Skeletal muscle tissue (tissue), 4 donors: ENCODE results near the gene GOLGA8A. TPM values are rescaled to one million over a fixed set of nuclear protein-coding genes. Genes with fewer than 3 reads are reported as not detected.
"Not testable (repeated sequence)": the region's sequence is repeated elsewhere in the genome, so short reads cannot be mapped to it uniquely, and the experiment has no call there.

Source experiments
- H3K27ac ChIP-seq: one replicate; pipeline ENCODE4 v1.7.0; 2013; ENCODE audit warnings: mild to moderate bottlenecking, low read depth, low read length, inconsistent platforms
- H3K27me3 ChIP-seq, 3 donors: one replicate each; pipeline ENCODE4 v1.7.0; 2013; ENCODE audit warnings: low read length in 3 of 3; ENCODE audit not compliant: control insufficient read depth in 3 of 3, insufficient read depth in 3 of 3
- H3K36me3 ChIP-seq, 3 donors: one replicate each; pipeline ENCODE4 v1.7.0; 2013; ENCODE audit warnings: low read length in 3 of 3; ENCODE audit not compliant: control insufficient read depth in 3 of 3, insufficient read depth in 3 of 3
- H3K4me1 ChIP-seq, 3 donors: one replicate each; pipeline ENCODE4 v1.7.0; 2013; ENCODE audit warnings: low read length in 3 of 3, mild to moderate bottlenecking in 3 of 3; ENCODE audit not compliant: control insufficient read depth in 3 of 3, insufficient read depth in 3 of 3
- H3K4me3 ChIP-seq, 3 donors: one replicate each; pipeline ENCODE4 v1.7.0; 2013; ENCODE audit warnings: low read length in 3 of 3
- H3K9ac ChIP-seq, 3 donors: one replicate each; pipeline ENCODE4 v1.7.0; 2013; ENCODE audit warnings: low read length in 3 of 3, mild to moderate bottlenecking in 3 of 3, moderate library complexity in 2 of 3, low read depth in 1 of 3
- H3K9me3 ChIP-seq, 3 donors: one replicate each; pipeline ENCODE4 v1.7.0; 2013; ENCODE audit warnings: low read length in 3 of 3; ENCODE audit not compliant: control insufficient read depth in 3 of 3
- total RNA-seq: library from RNA; depleted of rRNA; stranded (reverse); fragments of >200 nt; gene quantifications from one replicate; pipeline ENCODE4 v1.2.3, GENCODE V29; 2014
- donor health status: Osteomylitis.

The GOLGA8A gene
- total RNA-seq, 1 donor from 2014 or later, result 8.9 TPM

DNA sequence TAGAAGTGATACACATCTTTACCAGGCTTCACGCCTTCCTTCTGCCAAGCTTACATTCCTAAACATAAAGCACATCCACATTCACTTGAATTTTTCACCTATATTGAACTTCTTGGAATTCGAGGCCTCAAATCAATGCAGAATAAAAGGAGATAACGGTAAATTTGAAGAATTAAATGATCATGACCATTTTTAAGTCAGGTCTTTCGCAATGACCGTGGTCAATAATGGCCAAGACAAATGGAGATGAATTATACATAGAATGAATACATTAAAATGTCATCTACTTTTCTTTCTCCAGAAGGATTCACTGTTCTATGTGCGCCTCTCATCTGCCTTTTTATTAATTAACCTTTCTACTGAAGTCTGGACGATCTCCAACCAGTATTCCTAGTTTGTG lies 5.3 kb upstream of the GOLGA8A start:
- Histone ChIP-seq H3K9ac (no peak overlapping the region), H3K9me3 (no peaks in the 10 kb centered on the region), H3K4me1 (no peaks in the 10 kb centered on the region), H3K27me3 (no peaks in the 10 kb centered on the region), H3K27ac (no peak overlapping the region), H3K4me3 (no peak overlapping the region), H3K36me3 (no peaks in the 10 kb centered on the region)

DNA sequence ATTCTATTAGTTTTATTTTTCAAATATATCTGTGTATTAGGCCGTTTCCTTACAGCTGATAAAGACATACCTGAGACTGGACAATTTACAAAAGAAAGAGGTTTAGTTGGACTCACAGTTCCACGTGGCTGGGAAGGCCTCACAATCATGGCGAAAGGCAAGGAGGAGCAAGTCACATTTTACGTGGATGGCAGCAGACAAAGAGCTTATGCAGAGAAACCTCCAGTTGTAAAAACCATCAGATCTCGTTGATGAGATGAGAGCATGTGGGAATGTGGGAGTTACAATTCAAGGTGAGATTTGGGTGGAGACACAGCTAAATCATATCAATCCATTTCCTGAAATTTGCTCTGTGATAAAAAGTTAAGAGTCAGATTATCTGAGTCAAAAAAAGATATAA lies 2.3 kb upstream of the GOLGA8A start:
- Histone ChIP-seq H3K36me3 (no peaks in the 10 kb centered on the region), H3K4me1 (peaks cover 0 to 3% (median 2%) of the 10 kb centered on the region in 3 donors), H3K27me3 (no peaks in the 10 kb centered on the region), H3K9ac (no peak overlapping the region), H3K9me3 (no peaks in the 10 kb centered on the region), H3K4me3 (no peak overlapping the region), H3K27ac (no peak overlapping the region)

DNA sequence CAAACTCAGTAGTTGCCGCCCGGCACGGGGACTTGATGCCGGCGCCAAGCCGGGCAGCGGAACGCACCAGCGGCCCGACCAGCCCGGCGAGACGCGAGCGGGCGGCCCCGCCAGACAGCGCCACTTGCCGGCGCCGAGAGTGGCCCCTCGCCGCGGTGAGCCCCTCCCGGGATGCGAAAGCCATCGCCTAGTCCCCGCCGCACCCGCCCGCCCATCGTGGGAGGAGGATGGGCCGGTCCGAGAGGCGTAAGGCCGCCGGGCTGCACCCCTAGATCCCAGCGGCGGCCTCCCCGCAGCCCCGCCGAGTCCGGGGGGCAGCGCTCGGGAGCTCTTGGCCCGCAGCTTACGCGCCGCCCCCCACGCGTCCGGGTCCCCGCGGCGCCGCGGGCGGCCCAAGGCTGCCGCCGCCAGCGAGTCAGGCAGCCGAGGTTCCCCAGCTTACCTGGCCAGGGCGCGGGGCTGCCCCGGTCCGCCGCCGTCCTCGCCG lies 609 bp downstream of the GOLGA8A start:
- Histone ChIP-seq H3K27me3 (no peaks in the 10 kb centered on the region), H3K9me3 (no peaks in the 10 kb centered on the region), H3K36me3 (peaks cover 0 to 2% (median 0%) of the 10 kb centered on the region in 3 donors), H3K9ac (peak overlapping the region in 1 of 3 donors; percentile 68), H3K27ac (no peak overlapping the region), H3K4me1 (peaks cover 0 to 3% (median 2%) of the 10 kb centered on the region in 3 donors), H3K4me3 (peak overlapping the region in 2 of 3 donors; percentile 62 to 66)

DNA sequence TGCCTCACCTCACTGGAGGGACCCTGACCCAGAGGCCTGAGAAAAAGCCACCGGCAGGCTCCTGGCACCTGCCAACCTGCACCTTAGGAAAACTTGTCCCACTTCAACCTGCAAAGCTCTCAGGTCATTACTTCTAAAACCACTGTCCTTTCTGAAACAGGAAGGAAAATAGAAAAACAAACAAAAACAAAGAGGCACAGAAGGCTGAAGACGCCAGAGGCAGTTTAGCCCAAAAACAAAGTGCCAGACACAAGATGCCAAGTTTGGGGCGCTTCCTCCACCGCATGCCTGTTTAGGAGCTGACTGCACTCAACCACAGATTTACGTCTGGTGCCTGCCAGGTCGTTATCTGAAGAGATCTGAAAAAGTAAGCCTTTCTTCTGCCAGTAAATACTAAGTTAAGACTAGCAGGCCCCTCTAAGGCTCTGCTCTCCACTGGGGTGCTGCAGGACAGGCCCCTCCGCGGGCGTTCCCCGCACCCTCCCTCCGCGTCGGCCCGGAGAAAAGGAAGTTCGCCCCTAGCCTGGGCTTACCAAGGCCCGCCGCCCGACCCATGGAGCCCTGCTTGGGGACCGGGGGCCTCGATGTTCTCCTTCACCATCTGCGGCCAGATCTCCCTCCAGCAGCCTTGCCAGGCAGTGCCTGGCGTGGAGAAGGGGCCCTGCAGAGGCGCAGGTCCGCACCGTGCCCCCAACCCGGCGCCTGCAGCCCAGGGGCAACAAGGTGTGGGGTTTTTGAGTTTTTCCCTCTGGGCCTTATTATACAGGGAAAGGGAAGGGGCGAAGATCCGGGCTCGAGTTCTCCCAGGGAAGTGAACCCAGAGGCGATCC lies 1.3 kb downstream of the GOLGA8A start:
- no peak overlapping the region for H3K27ac ChIP-seq
- peaks cover 0 to 2% (median 0%) of the 10 kb centered on the region in 3 donors for H3K36me3 ChIP-seq
- peak overlapping the region in 2 of 3 donors; percentile 62 to 66 for H3K4me3 ChIP-seq
- peaks cover 0 to 3% (median 2%) of the 10 kb centered on the region in 3 donors for H3K4me1 ChIP-seq
- H3K9ac ChIP-seq, result peak overlapping the region in 1 of 3 donors; percentile 68
- no peaks in the 10 kb centered on the region for H3K27me3 ChIP-seq
- no peaks in the 10 kb centered on the region for H3K9me3 ChIP-seq

GRCh38 chr15:34435658-34436057 lies 1.9 kb downstream of the GOLGA8A start:
- H3K27ac ChIP-seq, result no peak overlapping the region
- no peaks in the 10 kb centered on the region for H3K27me3 ChIP-seq
- H3K9me3 ChIP-seq, result no peaks in the 10 kb centered on the region
- H3K36me3 ChIP-seq, result peaks cover 0 to 2% (median 0%) of the 10 kb centered on the region in 3 donors
- no peak overlapping the region for H3K4me3 ChIP-seq
- peaks cover 0 to 3% (median 2%) of the 10 kb centered on the region in 3 donors for H3K4me1 ChIP-seq
- H3K9ac ChIP-seq, result no peak overlapping the region

GRCh38 chr15:34434627-34435305 lies 2.8 kb downstream of the GOLGA8A start:
- Histone ChIP-seq H3K27me3 (no peaks in the 10 kb centered on the region), H3K4me1 (peaks cover 0 to 3% (median 2%) of the 10 kb centered on the region in 3 donors), H3K36me3 (peaks cover 0 to 2% (median 0%) of the 10 kb centered on the region in 3 donors), H3K27ac (no peak overlapping the region), H3K4me3 (no peak overlapping the region), H3K9me3 (no peaks in the 10 kb centered on the region), H3K9ac (no peak overlapping the region)

GRCh38 chr15:34433956-34434626 lies 3.5 kb downstream of the GOLGA8A start:
- not testable (repeated sequence) for H3K9ac ChIP-seq, H3K36me3 ChIP-seq, H3K27ac ChIP-seq

DNA sequence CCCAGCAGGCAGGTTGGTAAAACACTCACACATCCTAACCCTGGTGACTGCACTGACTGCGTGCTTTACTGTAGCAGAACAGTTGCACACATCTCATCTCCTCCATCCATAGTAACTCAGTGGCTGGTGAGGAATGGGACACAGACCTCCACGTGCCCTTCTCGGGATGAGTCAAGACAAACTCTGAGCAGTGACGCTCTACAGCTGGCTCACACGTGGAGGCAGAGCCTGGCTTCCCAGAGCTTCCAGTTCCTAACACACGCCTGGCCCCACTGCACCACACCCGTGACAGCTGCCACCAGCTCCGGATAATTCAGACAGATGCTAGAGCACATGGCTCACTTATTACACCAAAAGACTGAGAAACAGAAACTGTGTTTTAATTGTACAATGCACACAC lies 7.0 kb downstream of the GOLGA8A start:
- not testable (repeated sequence) for H3K27me3 ChIP-seq, H3K36me3 ChIP-seq, H3K27ac ChIP-seq, H3K9me3 ChIP-seq, H3K9ac ChIP-seq, H3K4me3 ChIP-seq, H3K4me1 ChIP-seq

More at GRCh38 chr15:34433956-34434626, 3.5 kb downstream of the GOLGA8A start:
- not testable (repeated sequence) for H3K27me3 ChIP-seq, H3K4me3 ChIP-seq, H3K4me1 ChIP-seq, H3K9me3 ChIP-seq

DNA sequence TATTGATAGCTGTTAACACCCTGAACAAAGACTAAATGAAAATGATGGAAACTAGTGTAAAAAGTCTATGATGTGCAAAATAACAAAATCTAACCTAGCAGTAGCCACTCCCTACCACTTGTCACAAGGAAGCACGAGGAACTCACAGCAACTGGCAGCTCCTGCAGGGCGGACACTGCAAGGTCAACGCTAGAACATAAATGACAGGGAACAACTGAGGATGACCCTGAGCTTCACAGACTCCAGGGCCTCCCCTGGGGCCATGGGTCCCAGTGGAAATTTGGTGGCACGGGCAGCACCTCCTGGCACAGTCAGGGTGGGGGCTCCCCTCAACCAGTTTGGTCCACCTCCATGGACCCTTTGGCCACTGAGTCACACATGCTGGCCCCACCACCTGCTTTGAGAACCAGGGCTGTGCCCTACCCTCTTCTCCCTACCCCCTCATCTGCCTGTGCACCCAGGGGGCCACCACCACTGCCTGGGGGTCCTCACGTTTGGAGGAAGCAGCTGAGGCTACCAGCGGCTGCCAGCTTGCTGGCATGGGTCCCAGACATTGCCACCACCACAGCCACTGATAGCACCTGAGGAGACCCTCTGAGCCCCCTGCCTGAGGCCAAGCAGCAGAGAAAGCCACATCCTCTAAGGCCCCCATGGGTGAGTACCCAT lies 14.1 kb downstream of the GOLGA8A start:
- H3K27ac ChIP-seq, H3K4me3 ChIP-seq, H3K9me3 ChIP-seq, H3K4me1 ChIP-seq, H3K27me3 ChIP-seq, H3K9ac ChIP-seq, H3K36me3 ChIP-seq: not testable (repeated sequence)
